ENCODE data around the gene VENTX.

DNA sequence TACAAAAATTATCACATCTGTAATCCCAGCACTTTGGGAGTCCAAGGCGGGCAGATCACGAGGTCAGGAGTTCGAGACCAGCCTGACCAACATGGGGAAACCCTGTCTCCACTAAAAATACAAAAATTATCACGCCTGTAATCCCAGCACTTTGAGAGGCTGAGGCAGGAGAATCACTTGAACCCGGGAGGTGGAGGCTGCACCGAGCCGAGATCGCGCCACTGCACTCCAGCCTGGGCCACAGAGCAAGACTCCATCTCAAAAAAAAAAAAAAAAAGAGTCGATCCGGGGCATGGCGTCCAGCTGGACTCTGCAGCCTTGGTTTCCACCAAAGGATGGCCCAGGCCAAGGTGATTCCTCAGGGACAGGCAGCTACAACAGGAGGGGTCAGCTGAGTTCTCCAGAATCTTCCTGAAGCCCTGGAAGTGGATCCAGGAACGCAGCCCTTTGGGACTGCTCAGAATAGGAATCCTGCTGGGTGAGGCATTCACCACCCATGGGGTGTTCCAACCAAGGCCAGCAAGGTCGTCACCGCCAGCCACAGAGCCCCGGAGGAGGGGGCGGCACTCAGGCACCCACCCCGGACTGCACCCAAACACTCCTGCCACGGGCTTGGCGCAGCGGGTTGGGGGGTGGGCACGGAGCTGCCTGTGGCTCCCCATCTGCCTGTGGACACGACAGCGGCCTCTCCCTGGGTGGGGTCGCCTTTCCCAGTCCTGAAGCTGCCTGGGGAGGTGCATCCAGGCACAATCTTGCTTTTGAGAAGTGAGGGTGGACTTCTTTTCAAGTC is 19.7 kb upstream of the VENTX start:
- no peak for TF ChIP-seq EZH2 (IDR thresholded peaks at IDR 0.05; ENCODE audit: low read length, unreplicated experiment)
- TF ChIP-seq, protein P1, sequence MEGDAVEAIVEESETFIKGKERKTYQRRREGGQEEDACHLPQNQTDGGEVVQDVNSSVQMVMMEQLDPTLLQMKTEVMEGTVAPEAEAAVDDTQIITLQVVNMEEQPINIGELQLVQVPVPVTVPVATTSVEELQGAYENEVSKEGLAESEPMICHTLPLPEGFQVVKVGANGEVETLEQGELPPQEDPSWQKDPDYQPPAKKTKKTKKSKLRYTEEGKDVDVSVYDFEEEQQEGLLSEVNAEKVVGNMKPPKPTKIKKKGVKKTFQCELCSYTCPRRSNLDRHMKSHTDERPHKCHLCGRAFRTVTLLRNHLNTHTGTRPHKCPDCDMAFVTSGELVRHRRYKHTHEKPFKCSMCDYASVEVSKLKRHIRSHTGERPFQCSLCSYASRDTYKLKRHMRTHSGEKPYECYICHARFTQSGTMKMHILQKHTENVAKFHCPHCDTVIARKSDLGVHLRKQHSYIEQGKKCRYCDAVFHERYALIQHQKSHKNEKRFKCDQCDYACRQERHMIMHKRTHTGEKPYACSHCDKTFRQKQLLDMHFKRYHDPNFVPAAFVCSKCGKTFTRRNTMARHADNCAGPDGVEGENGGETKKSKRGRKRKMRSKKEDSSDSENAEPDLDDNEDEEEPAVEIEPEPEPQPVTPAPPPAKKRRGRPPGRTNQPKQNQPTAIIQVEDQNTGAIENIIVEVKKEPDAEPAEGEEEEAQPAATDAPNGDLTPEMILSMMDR (conservative IDR thresholded peaks at IDR 0.05; ENCODE audit: low read depth, low read length) = no peak

Measured in PC-3 (cell line).